Gastroesophageal sphincter (tissue), 2 donors: ENCODE results near the gene NCKAP5.

Source experiments
- EP300 ChIP-seq: sonication (generic); formaldehyde crosslinking; IDR thresholded peaks from one replicate; pipeline ENCODE4 v1.6.1; 2017; ENCODE audit warnings: antibody characterized with exemption, mild to moderate bottlenecking
- POLR2A ChIP-seq, 2 donors: fragments of 450-650 bp; IDR thresholded peaks; one replicate each; pipeline ENCODE4 v1.6.1; 2017; ENCODE audit warnings: antibody characterized with exemption in 2 of 2, mild to moderate bottlenecking in 2 of 2, moderate library complexity in 1 of 2

- TF ChIP-seq EP300 (no peak), POLR2A (IDR thresholded peaks at IDR 0.05) (no peak)
Observed at GRCh38 chr2:133476931-133477615, 91.2 kb downstream of the NCKAP5 start.
